Endothelial cell of umbilical vein (primary cell): ENCODE results near the gene EXD2.

Experiments used
- CTCF ChIP-seq, 2 donors: IDR thresholded peaks; 1 replicate in 1 of 2; 2 replicates in 1 of 2; pipeline ENCODE4 v1.5.1; 2011; ENCODE audit warnings: low read length in 2 of 2, mild to moderate bottlenecking in 2 of 2, moderate library complexity in 2 of 2, control low read depth in 1 of 2, inconsistent platforms in 1 of 2, low read depth in 1 of 2; ENCODE audit not compliant: insufficient read depth in 1 of 2; ENCODE audit errors: extremely low read depth in 1 of 2
- EZH2 ChIP-seq: IDR thresholded peaks from 2 replicates; pipeline ENCODE4 v1.6.1; 2012; ENCODE audit warnings: borderline replicate concordance, low read depth, mild to moderate bottlenecking, moderate library complexity, low read length, inconsistent platforms; ENCODE audit not compliant: severe bottlenecking
- GATA2 ChIP-seq: IDR thresholded peaks from 2 replicates; pipeline ENCODE4 v1.7.0; 2011; ENCODE audit warnings: low read depth, mild to moderate bottlenecking, moderate library complexity, mixed read lengths, low read length; ENCODE audit not compliant: insufficient read length, insufficient read depth
- JUN ChIP-seq: IDR thresholded peaks from 2 replicates; pipeline ENCODE4 v1.6.1; 2011; ENCODE audit warnings: borderline replicate concordance, low read depth; ENCODE audit not compliant: insufficient read length, insufficient read depth
- MAX ChIP-seq: IDR thresholded peaks from 2 replicates; pipeline ENCODE4 v1.6.1; 2011; ENCODE audit not compliant: insufficient read depth, insufficient read length
- MYC ChIP-seq: IDR thresholded peaks from one replicate; pipeline ENCODE4 v1.6.1; 2011; ENCODE audit warnings: mild to moderate bottlenecking, low read depth, low read length
- POLR2A ChIP-seq: IDR thresholded peaks from 2 replicates; pipeline ENCODE4 v1.6.1; 2012; ENCODE audit warnings: low read depth, mild to moderate bottlenecking, control low read depth, low read length
- POLR2AphosphoS5 ChIP-seq: IDR thresholded peaks from 2 replicates; pipeline ENCODE4 v1.6.1; 2012; ENCODE audit warnings: low read depth, mild to moderate bottlenecking, control low read depth, low read length, moderate library complexity; ENCODE audit not compliant: insufficient read depth

- TF ChIP-seq CTCF (IDR thresholded peaks at IDR 0.05; ENCODE audit: extremely low read depth in 1 of 2, insufficient read depth in 1 of 2, low read depth in 1 of 2, low read length in 2 of 2) (no peak), POLR2A (no peak), MAX (no peak), EZH2 (no peak), POLR2AphosphoS5 (no peak), GATA2 (no peak), JUN (no peak), MYC (no peak)
Observed at GRCh38 chr14:69237142-69237541, 45.8 kb downstream of the EXD2 start.
